Right cardiac atrium (tissue), 5 donors: ENCODE data around the gene EPB41. TPM values are rescaled to one million over a fixed set of nuclear protein-coding genes. Genes with fewer than 3 reads are reported as not detected.
"Not testable (repeated sequence)": the region's sequence is repeated elsewhere in the genome, so short reads cannot be mapped to it uniquely, and the experiment has no call there.

Experiments used
- ATAC-seq, 2 donors: fragments of 200-7000 bp; cut with Tn5 transposase; one replicate each; pipeline versions ENCODE4 v1.8.0 to v1.9.1; 2020; ENCODE audit warnings: moderate library complexity in 2 of 2, mild to moderate bottlenecking in 1 of 2
- DNase-seq, 3 donors: peaks; one replicate each; pipeline ENCODE4 v3.0.0-alpha.2; 2020
- H3K27ac ChIP-seq: one replicate; pipeline ENCODE4 v1.5.1; 2013; ENCODE audit warnings: mild to moderate bottlenecking, low read length, control low read depth, moderate library complexity
- H3K27me3 ChIP-seq: one replicate; pipeline ENCODE4 v1.6.1; 2013; ENCODE audit not compliant: control insufficient read depth, insufficient read depth
- H3K4me1 ChIP-seq: one replicate; pipeline ENCODE4 v1.6.1; 2013; ENCODE audit warnings: low read length; ENCODE audit not compliant: control insufficient read depth, insufficient read depth
- H3K4me3 ChIP-seq: one replicate; pipeline ENCODE4 v1.5.1; 2013; ENCODE audit warnings: low read length, control low read depth
- H3K9me3 ChIP-seq: one replicate; pipeline ENCODE4 v1.6.1; 2013; ENCODE audit warnings: low read length; ENCODE audit not compliant: control insufficient read depth
- WGBS: extraction: QIAGEN DNeasy Blood & Tissue Kit; methylation state at CpG from one replicate; pipeline ENCODE4 v1.1.7; 2013; 5-methylcytosine and 5-hydroxymethylcytosine counted together
- intact Hi-C, 4 donors: fragments of 100-400 bp; cut with DNase I; formaldehyde crosslinking; loops; one replicate each; pipeline versions ENCODE4 v1.11.0 to v1.14.0; 2022 to 2023
- polyA plus RNA-seq: library from polyadenylated mRNA; stranded (reverse); fragments of 200-250 nt; gene quantifications from one replicate; pipeline ENCODE4 v1.2.3, GENCODE V29; 2013
- total RNA-seq, 4 donors: library from RNA; stranded (reverse); fragmentation: NEBNext Ultra II Directional; extraction: Animal tissue kit (Norgen Biotek cat#: 25700); gene quantifications; one replicate each; pipeline ENCODE4 v1.2.1, GENCODE V29; 2021
- donor health status: healthy with polysubstance abuse.
- donor health status: DM: no; HTN: yes; CAD: no.
- donor health status: DM: no; HTN: no; CAD: no.
- donor health status: DM: no; HTN: yes; CAD: no; lungs with severe emphysema.
- donor health status: DM: yes; HTN: yes; CAD: no.

Gene EPB41
- total and polyA plus RNA-seq, 5 donors: 8.9 to 21.1 (median 17.1) TPM

DNA sequence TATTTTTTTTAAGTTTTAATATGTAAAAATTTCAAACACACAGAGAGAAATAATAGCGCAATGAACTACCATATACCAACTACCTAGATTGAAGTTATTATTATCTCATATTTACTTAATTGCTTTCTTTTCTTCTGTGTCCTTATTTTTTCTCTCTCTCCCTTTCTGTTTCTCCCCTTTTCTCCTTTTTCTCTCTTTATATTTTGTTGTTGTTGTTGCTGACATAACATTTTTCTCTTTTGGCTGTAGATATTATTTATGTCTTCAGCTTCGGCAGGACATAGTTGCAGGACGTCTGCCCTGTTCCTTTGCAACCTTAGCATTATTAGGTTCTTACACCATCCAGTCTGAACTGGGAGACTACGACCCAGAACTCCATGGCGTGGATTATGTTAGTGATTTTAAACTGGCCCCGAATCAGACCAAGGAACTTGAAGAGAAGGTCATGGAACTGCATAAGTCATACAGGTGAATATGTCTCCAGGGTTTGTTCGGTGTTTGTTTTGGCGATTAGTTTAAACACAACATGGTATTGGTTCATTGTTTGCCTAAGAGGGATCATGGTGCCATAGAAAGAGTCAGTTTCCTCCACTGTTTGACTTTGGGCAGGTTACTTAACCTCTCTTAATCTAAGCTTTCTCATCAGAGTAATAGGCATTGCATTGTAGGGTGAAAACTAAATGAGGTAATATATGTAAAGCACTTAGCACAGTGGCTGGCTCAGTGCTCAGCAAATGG, 103.8 kb downstream of the EPB41 start:
- H3K27ac ChIP-seq: no peak overlapping the region
- no peaks in the 10 kb centered on the region for H3K27me3 ChIP-seq
- no peaks in the 10 kb centered on the region for H3K9me3 ChIP-seq
- no peaks in the 10 kb centered on the region for H3K4me1 ChIP-seq
- DNase-seq: no peak
- intact Hi-C loops: no loop called here
- 92% methylated on average over 8 of the region's 8 CpGs for WGBS
- no peak overlapping the region for H3K4me3 ChIP-seq
- no peak for ATAC-seq

DNA sequence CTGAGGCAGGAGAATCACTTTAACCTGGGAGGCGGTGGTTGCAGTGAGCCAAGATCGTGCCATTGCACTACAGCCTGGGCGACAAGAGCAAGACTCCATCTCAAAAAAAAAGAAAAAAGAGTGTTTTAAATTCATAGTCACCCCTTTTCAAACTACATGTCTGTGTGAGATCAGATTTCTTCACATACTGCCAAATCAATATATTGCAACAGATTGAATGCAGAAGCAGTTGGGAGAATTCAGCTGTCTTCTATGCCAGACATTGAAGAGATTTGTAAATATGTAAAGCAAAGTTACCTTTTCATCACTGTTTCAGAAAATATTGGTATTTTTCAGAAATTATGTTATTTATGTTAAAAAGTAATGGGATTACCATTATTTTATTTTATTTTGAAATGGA, 108.3 kb downstream of the EPB41 start:
- Histone ChIP-seq H3K4me3 (no peak overlapping the region), H3K9me3 (no peaks in the 10 kb centered on the region), H3K27ac (no peak overlapping the region), H3K27me3 (no peaks in the 10 kb centered on the region), H3K4me1 (no peaks in the 10 kb centered on the region)
- whole genome bisulfite sequencing: 96% methylated on average over 3 of the region's 3 CpGs
- intact Hi-C loops: no loop called here
- DNase-seq (no peak), ATAC-seq (no peak)

DNA sequence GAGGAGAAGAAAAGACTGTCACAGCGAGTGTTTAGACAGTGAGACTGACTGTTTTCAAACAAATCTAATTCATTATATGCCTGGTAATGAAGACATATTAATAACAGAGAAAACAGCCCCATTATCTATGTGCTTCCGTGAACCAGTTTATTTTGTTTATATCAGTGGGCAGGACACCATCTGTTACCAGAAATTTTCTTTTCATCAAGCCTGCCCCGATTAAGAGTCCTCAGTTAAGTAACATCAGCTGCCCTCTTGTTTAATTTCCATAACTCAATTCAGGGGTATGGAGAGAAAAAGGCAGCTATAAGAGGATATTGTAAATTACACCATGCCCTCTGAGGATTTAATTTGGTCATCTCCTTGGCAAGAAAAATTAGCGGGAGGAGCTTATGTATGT, 115.3 kb downstream of the EPB41 start:
- no peak for ATAC-seq
- intact Hi-C loops: loop anchor here in 3 of 4 donors (5.0 to 10.0 kb wide), 4 partner anchors 147 to 247 kb away; no protein-coding TSS in a partner anchor

DNA sequence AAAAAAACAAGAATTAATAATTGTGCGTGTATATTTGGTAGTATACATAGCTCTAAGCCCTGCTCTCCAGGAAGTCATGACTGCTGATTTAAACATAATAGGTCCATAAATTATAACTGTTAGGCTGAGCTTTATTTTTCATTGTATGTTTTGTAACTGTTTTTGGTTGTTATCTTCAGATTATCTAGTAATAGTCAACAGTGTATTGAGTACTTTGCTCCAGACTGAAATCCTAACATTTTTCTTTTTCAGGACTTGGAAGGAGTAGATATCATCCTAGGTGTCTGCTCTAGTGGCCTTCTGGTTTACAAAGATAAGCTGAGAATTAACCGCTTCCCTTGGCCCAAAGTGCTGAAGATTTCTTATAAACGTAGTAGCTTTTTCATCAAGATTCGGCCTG, 118.5 kb downstream of the EPB41 start:
- Histone ChIP-seq H3K27me3 (no peaks in the 10 kb centered on the region), H3K4me1 (no peaks in the 10 kb centered on the region), H3K4me3 (no peak overlapping the region), H3K27ac (no peak overlapping the region), H3K9me3 (no peaks in the 10 kb centered on the region)
- DNase-seq (no peak), ATAC-seq (no peak)
- intact Hi-C loops: loop anchor here (1.0 to 10.0 kb wide), 6 partner anchors 150 to 251 kb away; no protein-coding TSS in a partner anchor
- WGBS: 74% methylated on average over 4 of the region's 4 CpGs

More for the DNA sequence above, 115.3 kb downstream of the EPB41 start:
- no peak overlapping the region for H3K27ac ChIP-seq
- no peak overlapping the region for H3K4me3 ChIP-seq
- H3K4me1 ChIP-seq: no peaks in the 10 kb centered on the region
- no peaks in the 10 kb centered on the region for H3K9me3 ChIP-seq
- no peak for DNase-seq
- H3K27me3 ChIP-seq: no peaks in the 10 kb centered on the region
- WGBS: 81% methylated on average over 4 of the region's 4 CpGs

DNA sequence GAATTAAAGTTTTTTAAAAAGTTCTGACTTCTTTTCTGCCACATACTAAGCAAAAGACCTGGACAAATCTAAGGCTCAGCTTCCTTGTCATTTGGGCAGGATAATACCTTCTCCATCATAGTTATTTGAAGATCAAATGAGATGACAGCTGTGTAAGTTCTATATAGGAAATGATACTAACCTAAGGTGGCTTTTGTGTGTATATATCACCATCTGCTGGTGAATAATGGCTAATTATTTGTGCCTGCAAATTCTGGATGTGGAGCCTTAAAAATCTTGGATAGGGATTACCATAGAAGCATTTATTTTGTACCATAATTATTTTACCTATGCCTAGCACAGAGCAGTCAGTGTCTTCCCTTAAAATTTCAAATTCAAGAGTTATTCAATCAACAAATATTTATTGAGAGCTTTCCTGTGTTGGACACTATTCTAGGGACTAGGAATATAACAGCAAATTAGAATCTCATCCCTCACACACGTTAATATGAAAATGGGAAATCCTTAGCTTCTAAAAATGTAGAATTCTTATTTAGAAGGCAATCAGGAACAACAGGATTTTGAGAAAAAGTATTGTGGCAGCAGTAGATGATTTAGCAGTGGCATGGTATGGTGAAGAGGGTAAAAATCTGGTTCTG, 119.6 kb downstream of the EPB41 start:
- Histone ChIP-seq H3K4me1 (no peaks in the 10 kb centered on the region), H3K27me3 (no peaks in the 10 kb centered on the region), H3K27ac (no peak overlapping the region), H3K4me3 (no peak overlapping the region), H3K9me3 (no peaks in the 10 kb centered on the region)
- ATAC-seq (peak in 1 of 2 donors; percentile 62), DNase-seq (no peak)
- intact Hi-C loops: loop anchor here (1.0 to 10.0 kb wide), 6 partner anchors 151 to 252 kb away; no protein-coding TSS in a partner anchor
- WGBS: 69% methylated on average over 1 of the region's 1 CpG

DNA sequence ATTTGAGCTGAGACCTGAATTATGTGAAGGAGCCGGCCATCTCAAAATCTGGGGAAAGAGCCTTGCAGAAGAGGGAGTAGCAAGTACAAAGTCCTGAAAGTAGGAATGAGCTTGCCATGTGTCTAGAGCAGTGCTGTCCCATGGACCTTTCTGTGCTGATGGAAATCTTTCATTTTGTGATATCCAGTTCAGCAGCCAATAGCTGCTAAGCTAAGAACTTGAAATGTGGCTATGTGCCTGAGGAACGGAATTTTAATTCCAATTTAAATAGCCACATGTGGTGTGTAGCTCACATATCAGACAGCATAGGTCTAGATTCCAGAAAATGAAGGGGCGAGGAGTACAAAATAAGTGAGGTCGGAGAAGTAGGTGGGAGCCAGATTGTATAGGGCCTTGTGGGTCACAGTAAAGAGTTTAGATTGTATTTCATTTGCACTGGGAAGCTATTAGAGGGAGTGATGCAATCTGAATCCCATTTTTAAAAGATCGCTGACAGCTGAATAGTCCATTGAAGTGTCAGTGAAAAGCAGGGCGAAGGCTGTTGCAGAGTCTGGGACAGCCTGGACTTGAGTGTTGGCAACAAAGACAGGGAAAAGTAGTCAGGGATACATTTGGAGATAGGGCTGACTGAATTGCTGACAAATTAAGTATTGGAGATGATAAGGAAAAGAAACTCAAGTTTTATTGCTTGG, 129.1 kb downstream of the EPB41 start:
- peak; percentile 86 to 94 for ATAC-seq

DNA sequence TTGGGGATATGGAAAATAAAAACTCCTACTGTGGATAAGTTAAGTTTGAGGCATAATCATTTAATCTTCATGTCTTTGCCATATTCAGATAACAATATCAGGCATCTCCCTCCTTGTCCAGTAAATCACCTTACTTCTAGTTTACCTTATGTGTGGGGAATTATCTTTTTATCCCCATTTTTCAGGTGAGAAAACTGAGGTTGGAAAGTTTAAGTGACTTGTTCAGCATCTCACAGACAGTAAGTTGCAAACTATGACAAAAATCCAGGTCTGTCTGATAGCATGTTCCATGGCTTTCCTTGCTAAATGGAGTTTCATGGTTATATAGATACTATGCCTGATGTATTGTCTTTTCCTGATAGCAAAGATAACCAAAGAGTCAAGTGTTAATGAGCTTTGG, 129.6 kb downstream of the EPB41 start:
- Histone ChIP-seq H3K4me1 (no peaks in the 10 kb centered on the region), H3K9me3 (no peaks in the 10 kb centered on the region), H3K27me3 (no peaks in the 10 kb centered on the region), H3K4me3 (no peak overlapping the region), H3K27ac (no peak overlapping the region)
- ATAC-seq (no peak), DNase-seq (no peak)
- intact Hi-C loops: loop anchor here in 3 of 4 donors (10.0 kb wide), 1 partner anchor 161 kb away; no protein-coding TSS in a partner anchor

More for the DNA sequence above, 129.1 kb downstream of the EPB41 start:
- 46% methylated on average over 6 of the region's 6 CpGs for WGBS
- Histone ChIP-seq H3K4me1 (no peaks in the 10 kb centered on the region), H3K27ac (peak overlapping the region; percentile 72), H3K9me3 (no peaks in the 10 kb centered on the region), H3K4me3 (peak overlapping the region; percentile 2), H3K27me3 (no peaks in the 10 kb centered on the region)
- intact Hi-C loops: loop anchor here in 3 of 4 donors (10.0 kb wide), 1 partner anchor 161 kb away; no protein-coding TSS in a partner anchor
- peak in 2 of 3 donors; percentile 16 to 43 for DNase-seq

DNA sequence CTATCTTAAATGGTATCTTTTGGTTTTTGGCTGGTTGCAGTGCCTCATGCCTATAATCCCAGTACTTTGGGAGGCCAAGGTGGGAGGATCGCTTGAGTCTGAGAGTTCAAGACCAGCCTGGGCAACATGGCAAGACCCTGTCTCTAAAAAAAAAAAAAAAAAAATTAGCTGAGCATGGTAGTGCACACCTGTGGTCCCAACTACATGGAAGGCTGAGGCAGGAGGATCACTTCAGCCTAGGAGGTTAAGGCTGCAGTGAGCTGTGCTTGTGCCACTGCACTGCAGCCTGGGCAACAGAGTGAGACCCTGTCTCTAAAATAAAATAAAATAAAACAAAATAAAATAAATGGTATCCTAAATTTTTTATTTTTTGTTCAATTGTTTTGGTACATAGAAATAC, 131.3 kb downstream of the EPB41 start:
- H3K9me3 ChIP-seq, H3K4me1 ChIP-seq, H3K27ac ChIP-seq, H3K4me3 ChIP-seq, H3K27me3 ChIP-seq, DNase-seq, ATAC-seq: not testable (repeated sequence)
- intact Hi-C loops: loop anchor here in 3 of 4 donors (10.0 kb wide), 1 partner anchor 159 kb away; no protein-coding TSS in a partner anchor
- 98% methylated on average over 1 of the region's 1 CpG for WGBS

DNA sequence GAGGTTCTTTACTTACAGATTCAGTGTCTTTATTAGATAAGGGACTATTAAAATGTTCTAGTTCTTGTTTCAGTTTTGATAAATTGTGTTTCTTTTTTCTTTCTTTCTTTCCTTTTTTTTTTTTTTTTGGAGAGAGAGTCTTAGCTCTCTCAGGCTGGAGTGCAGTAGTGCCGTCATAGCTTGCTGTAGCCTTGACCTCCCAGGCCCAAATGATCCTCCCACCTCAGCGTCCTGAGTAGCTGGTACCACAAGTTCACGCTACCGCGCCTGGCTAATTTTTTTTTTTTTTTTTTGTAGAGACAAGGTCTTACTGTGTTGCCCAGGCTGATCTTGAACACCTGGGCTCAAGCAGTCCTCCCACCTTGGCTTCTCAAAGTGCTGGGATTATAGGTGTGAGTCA, 132.8 kb downstream of the EPB41 start:
- no peaks in the 10 kb centered on the region for H3K9me3 ChIP-seq
- no peak overlapping the region for H3K27ac ChIP-seq
- H3K4me3 ChIP-seq: no peak overlapping the region
- ATAC-seq (no peak), DNase-seq (peak in 1 of 3 donors; percentile 20)
- WGBS: 97% methylated on average over 5 of the region's 5 CpGs
- no peaks in the 10 kb centered on the region for H3K27me3 ChIP-seq
- H3K4me1 ChIP-seq: no peaks in the 10 kb centered on the region
- intact Hi-C loops: loop anchor here in 3 of 4 donors (10.0 kb wide), 1 partner anchor 158 kb away; no protein-coding TSS in a partner anchor

DNA sequence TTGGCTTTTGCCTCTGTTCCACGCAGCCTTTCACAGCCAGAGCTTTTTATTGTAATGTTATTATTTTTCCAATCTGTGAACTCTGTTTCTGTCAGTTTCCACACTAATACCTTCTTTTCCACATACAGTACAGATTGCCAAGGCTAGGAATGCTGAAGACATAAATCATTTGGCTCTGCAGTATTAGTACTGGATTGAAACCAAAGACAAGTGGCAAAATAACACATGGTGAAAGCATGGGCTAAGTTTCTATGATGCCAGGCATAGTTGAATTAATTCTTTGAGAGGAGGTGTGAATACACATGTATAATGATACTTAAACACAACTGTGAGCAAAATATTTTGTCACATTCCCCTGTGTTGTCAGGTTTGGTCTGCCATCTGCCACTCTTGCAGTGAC, 135.8 kb downstream of the EPB41 start:
- 94% methylated on average over 1 of the region's 1 CpG for WGBS
- intact Hi-C loops: no loop called here
- no peak overlapping the region for H3K4me3 ChIP-seq
- DNase-seq (no peak), ATAC-seq (no peak)
- H3K27me3 ChIP-seq: no peaks in the 10 kb centered on the region
- no peaks in the 10 kb centered on the region for H3K4me1 ChIP-seq
- H3K9me3 ChIP-seq: no peaks in the 10 kb centered on the region
- H3K27ac ChIP-seq: no peak overlapping the region

DNA sequence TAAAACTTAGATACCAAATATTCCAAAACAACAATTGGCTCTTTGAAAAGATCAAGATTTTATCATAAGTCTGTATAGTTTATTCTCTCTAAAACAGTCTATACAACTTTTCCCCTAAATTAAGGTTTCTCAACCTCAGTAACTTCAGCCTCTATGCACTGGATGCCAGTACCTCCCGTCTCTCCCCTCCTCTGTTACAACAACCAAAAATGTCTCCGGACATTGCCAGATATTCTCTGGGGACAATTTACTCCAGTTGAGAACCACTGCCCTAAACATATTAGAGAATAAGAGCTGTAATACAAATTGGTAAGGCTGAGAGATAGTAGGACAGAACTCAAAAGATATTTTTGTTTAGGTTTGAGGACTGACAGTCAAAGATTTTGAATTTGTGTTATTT, 137.7 kb downstream of the EPB41 start:
- H3K9me3 ChIP-seq: no peaks in the 10 kb centered on the region
- intact Hi-C loops: no loop called here
- ATAC-seq (peak in 1 of 2 donors; percentile 56), DNase-seq (no peak)
- no peak overlapping the region for H3K27ac ChIP-seq
- no peak overlapping the region for H3K4me3 ChIP-seq
- H3K4me1 ChIP-seq: no peaks in the 10 kb centered on the region
- WGBS: 43% methylated on average over 2 of the region's 2 CpGs
- no peaks in the 10 kb centered on the region for H3K27me3 ChIP-seq
